Pancreas (tissue), 10 donors: ENCODE measurements around the gene EEIG2. TPM values are rescaled to one million over a fixed set of nuclear protein-coding genes. Genes with fewer than 3 reads are reported as not detected.
A peak's percentile ranks its signal among the peaks of the same experiment; 100 is the strongest.
"Not testable (repeated sequence)": the region's sequence is repeated elsewhere in the genome, so short reads cannot be mapped to it uniquely, and the experiment has no call there.

Experiments
- ATAC-seq, 4 donors: fragments of 200-7000 bp; cut with Tn5 transposase; one replicate each; pipeline versions ENCODE4 v1.8.0 to v1.9.1; 2020; ENCODE audit warnings: mild to moderate bottlenecking in 4 of 4, moderate library complexity in 4 of 4
- DNase-seq, 6 donors: peaks; one replicate each; pipeline ENCODE4 v3.0.0-alpha.2; 2020
- FAIRE-seq: peaks from 2 replicates; lab custom pipeline; 2012; peaks lifted over from hg19 to GRCh38; lab: Jason Lieb, UNC
- H3K27ac ChIP-seq, 4 donors: fragments of 200-600 bp; sonication (generic); 1 replicate in 3 of 4; 2 replicates in 1 of 4; pipeline versions ENCODE4 v1.5.0 to v1.8.0; 2020
- H3K27me3 ChIP-seq, 4 donors: fragments of 200-600 bp; one replicate each; pipeline ENCODE4 v1.8.0; 2021
- H3K36me3 ChIP-seq, 3 donors: fragments of 200-600 bp; sonication (generic) in 1 of 3; one replicate each; pipeline versions ENCODE4 v1.5.0 to v1.8.0; 2020 to 2021
- H3K4me1 ChIP-seq, 3 donors: fragments of 200-600 bp; one replicate each; pipeline ENCODE4 v1.8.0; 2021
- H3K4me3 ChIP-seq, 4 donors: fragments of 200-600 bp; sonication (generic) in 2 of 4; one replicate each; pipeline versions ENCODE4 v1.5.0 to v1.8.0; 2020 to 2021
- H3K9me3 ChIP-seq, 4 donors: fragments of 200-600 bp; one replicate each; pipeline ENCODE4 v1.8.0; 2021
- CTCF ChIP-seq, 4 donors: fragments of 200-600 bp; sonication (generic) in 3 of 4; IDR thresholded peaks; one replicate each; pipeline versions ENCODE4 v1.5.0 to v1.8.0; 2021; ENCODE audit warnings: antibody characterized with exemption in 4 of 4
- WGBS, 2 donors: extraction: QIAGEN DNeasy Blood & Tissue Kit; methylation state at CpG; one replicate each; pipeline ENCODE4 v1.1.7; 2013; 5-methylcytosine and 5-hydroxymethylcytosine counted together
- intact Hi-C, 3 donors: fragments of 100-400 bp; cut with DNase I; formaldehyde crosslinking; loops; one replicate each; pipeline versions ENCODE4 v1.11.1 to v1.14.2; 2022
- polyA plus RNA-seq, 2 donors: library from polyadenylated mRNA; stranded (reverse); fragments of 200-250 nt; gene quantifications; one replicate each; pipeline ENCODE4 v1.2.3, GENCODE V29; 2013
- total RNA-seq, 6 donors: library from RNA; stranded (reverse); fragmentation: NEBNext Ultra II Directional in 4 of 6; extraction: Animal tissue kit (Norgen Biotek cat#: 25700) in 4 of 6; gene quantifications; one replicate each; pipeline versions ENCODE4 v1.2.1 to v1.2.4, GENCODE V29; 2021 to 2023
- donor health status: healthy with polysubstance abuse.
- donor health status: DM: no; HTN: no; CAD: no; lungs with moderate emphysema.
- donor health status: DM: no; HTN: no; CAD: no.
- donor health status: control.
- donor health status: control.
- donor health status: Bipolar disorder and iron deficiency.
- donor health status: DM: yes; HTN: yes; CAD: no.
- donor health status: DM: no; HTN: no; CAD: no.
- donor health status: DM: no; HTN: no; CAD: no.
- donor health status: DM: yes; HTN: yes; CAD: no.

EEIG2 gene
- 10 to 100 TPM in 2 of 6 donors, 1 to 10 TPM in 4; 2.8 to 13.0 (median 3.3) TPM for total RNA-seq
- 1 to 10 TPM; 1.7 to 1.8 TPM for polyA plus RNA-seq

GRCh38 chr1:108559215-108560186 lies at the start of gene EEIG2:
Gene EEIG2 (plus strand): TSS chr1:108560100. CDS start chr1:108560429, 329 bp downstream.
- H3K36me3 ChIP-seq = no peaks in the 10 kb centered on the region
- H3K27ac ChIP-seq = peak within 1 kb of the TSS in 2 of 4 donors; percentile 44 to 58
- DNase-seq (peak; percentile 71 to 97 (median 86)), ATAC-seq (peak; percentile 91 to 97 (median 94)), FAIRE-seq (no peak)
- H3K9me3 ChIP-seq = no peaks in the 10 kb centered on the region
- TF ChIP-seq CTCF (IDR thresholded peaks at IDR 0.05) = peak; percentile 76 to 92 (median 78)
- peaks cover 0 to 18% (median 5%) of the 10 kb centered on the region in 3 donors for H3K4me1 ChIP-seq
- no peaks in the 10 kb centered on the region for H3K27me3 ChIP-seq
- WGBS, 2 donors = 13 to 36% methylated on average over 22 to 59 of the region's 59 CpGs
- peak within 1 kb of the TSS; percentile 41 to 70 (median 52) for H3K4me3 ChIP-seq
- intact Hi-C loops = loop anchor here in 1 of 3 donors (10.0 kb wide), 1 partner anchor 45 kb away; no protein-coding TSS in a partner anchor

GRCh38 chr1:108511764-108512163 lies 48.1 kb upstream of the EEIG2 start:
- 38 to 42% methylated on average over 3 of the region's 3 CpGs for WGBS, 2 donors

GRCh38 chr1:108512239-108513043 lies 47.5 kb upstream of the EEIG2 start:
- Histone ChIP-seq H3K27ac (no peak overlapping the region), H3K4me3 (no peak overlapping the region), H3K4me1 (no peaks in the 10 kb centered on the region), H3K36me3 (no peaks in the 10 kb centered on the region), H3K9me3 (no peaks in the 10 kb centered on the region), H3K27me3 (no peaks in the 10 kb centered on the region)
- DNase-seq (no peak), FAIRE-seq (peak; percentile 97), ATAC-seq (peak in 3 of 4 donors; percentile 81 to 86 (median 82))
- peak in 3 of 4 donors; percentile 71 to 84 (median 78) for TF ChIP-seq CTCF (IDR thresholded peaks at IDR 0.05)
- intact Hi-C loops = loop anchor here (10.0 kb wide), 2 partner anchors 52 to 132 kb away; partner anchors contain the start of gene EEIG2 (in 1 of the 3)
- WGBS, 2 donors = 40 to 47% methylated on average over 6 of the region's 6 CpGs

More at GRCh38 chr1:108511764-108512163, 48.1 kb upstream of the EEIG2 start:
- Histone ChIP-seq H3K36me3 (no peaks in the 10 kb centered on the region), H3K27ac (no peak overlapping the region), H3K4me3 (no peak overlapping the region), H3K4me1 (no peaks in the 10 kb centered on the region), H3K9me3 (no peaks in the 10 kb centered on the region), H3K27me3 (no peaks in the 10 kb centered on the region)
- ATAC-seq = no peak
- no peak for TF ChIP-seq CTCF (IDR thresholded peaks at IDR 0.05)
- no peak for FAIRE-seq
- intact Hi-C loops = loop anchor here (10.0 kb wide), 2 partner anchors 53 to 133 kb away; partner anchors contain the start of gene EEIG2 (in 1 of the 3)
- no peak for DNase-seq

GRCh38 chr1:108513044-108513415 lies 46.9 kb upstream of the EEIG2 start:
- FAIRE-seq (no peak), ATAC-seq (no peak), DNase-seq (no peak)
- Histone ChIP-seq H3K4me1 (no peaks in the 10 kb centered on the region), H3K27me3 (no peaks in the 10 kb centered on the region), H3K36me3 (no peaks in the 10 kb centered on the region), H3K27ac (no peak overlapping the region), H3K4me3 (no peak overlapping the region), H3K9me3 (no peaks in the 10 kb centered on the region)
- 34 to 48% methylated on average over 2 of the region's 2 CpGs for WGBS, 2 donors
- intact Hi-C loops = loop anchor here (10.0 kb wide), 2 partner anchors 52 to 132 kb away; partner anchors contain the start of gene EEIG2 (in 1 of the 3)
- TF ChIP-seq CTCF (IDR thresholded peaks at IDR 0.05) = no peak

- H3K27ac ChIP-seq, ATAC-seq, H3K4me3 ChIP-seq, H3K9me3 ChIP-seq, FAIRE-seq, H3K4me1 ChIP-seq, H3K27me3 ChIP-seq, H3K36me3 ChIP-seq, DNase-seq: not testable (repeated sequence)
- intact Hi-C loops = loop anchor here (10.0 kb wide), 2 partner anchors 51 to 131 kb away; partner anchors contain the start of gene EEIG2 (in 1 of the 3)
- WGBS, 2 donors = 93 to 100% methylated on average over 2 of the region's 2 CpGs
These were observed 46.0 kb upstream of the EEIG2 start for GRCh38 chr1:108513914-108514313.

GRCh38 chr1:108517301-108517897 lies 42.5 kb upstream of the EEIG2 start:
- not testable (repeated sequence) for H3K4me3 ChIP-seq, ATAC-seq, H3K36me3 ChIP-seq, DNase-seq, H3K4me1 ChIP-seq, FAIRE-seq, H3K27me3 ChIP-seq, H3K9me3 ChIP-seq, H3K27ac ChIP-seq
- intact Hi-C loops = loop anchor here (5.0 to 10.0 kb wide), 3 partner anchors 47 to 127 kb away; partner anchors contain the start of gene EEIG2 (in 1 of the 3)
- WGBS, 2 donors = 65 to 70% methylated on average over 6 of the region's 6 CpGs
